ENCODE data around the gene NRF1. TPM values are rescaled to one million over a fixed set of nuclear protein-coding genes. Genes with fewer than 3 reads are reported as not detected.

Gene NRF1
- total and polyA plus RNA-seq, 2 of the 8 experiments (the other 6 are each of a cell fraction or from before 2014, with no cell fraction given): 18.2 to 21.4 TPM

DNA sequence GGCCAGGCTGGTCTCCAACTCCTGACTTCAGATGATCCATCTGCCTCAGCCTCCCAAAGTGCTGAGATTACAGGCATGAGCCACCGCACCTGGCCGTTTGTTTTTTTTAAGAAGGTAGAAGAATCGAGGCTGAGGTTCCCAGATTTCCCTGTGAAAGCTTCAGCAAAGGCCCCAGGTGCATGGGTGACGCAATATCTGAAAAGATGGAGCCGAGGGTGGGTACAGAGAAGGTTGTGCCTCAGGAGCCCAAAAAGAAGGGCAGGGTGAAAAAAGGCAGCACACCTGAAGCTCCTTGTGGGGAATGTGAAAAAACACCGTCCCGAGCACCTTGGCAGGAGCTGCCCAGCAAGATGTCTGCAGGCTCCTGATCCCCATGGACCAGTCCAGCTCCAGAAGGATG, 35.8 kb upstream of the NRF1 start:
- Histone ChIP-seq H4K5ac (ENCODE audit: insufficient read length, low read depth, low read length) (no peak overlapping the region), H4K91ac (replicated peaks; ENCODE audit: insufficient read length, low read length) (no peak overlapping the region), H3K9ac (replicated peaks in 1 of 4; ENCODE audit: extremely low read depth in 1 of 4, low read depth in 3 of 4, low read length in 3 of 4) (no peak overlapping the region), H2BK12ac (ENCODE audit: low read depth, low read length) (no peak overlapping the region), H4K20me1 (replicated peaks in 1 of 2; ENCODE audit: control insufficient read depth in 1 of 2, insufficient read depth in 2 of 2, low read length in 2 of 2) (no peaks in the 10 kb centered on the region), H3K14ac (ENCODE audit: insufficient read length) (no peak overlapping the region), H2AK5ac (ENCODE audit: low read depth, low read length) (no peak overlapping the region), H3K4me2 (ENCODE audit: insufficient read depth in 1 of 2, low read depth in 2 of 2, low read length in 2 of 2) (no peak overlapping the region), H3K18ac (ENCODE audit: extremely low read depth, low read length) (no peak overlapping the region), H2AFZ (ENCODE audit: low read length) (no peak overlapping the region), H3K56ac (replicated peaks; ENCODE audit: insufficient read length, low read depth, low read length) (no peak overlapping the region), H3K4me3 (ENCODE audit: extremely low read depth in 1 of 4, insufficient read depth in 2 of 4, low read depth in 3 of 4, low read length in 4 of 4) (no peak overlapping the region), H3K36me3 (ENCODE audit: control insufficient read depth in 2 of 4, insufficient read depth in 4 of 4, low read length in 3 of 4) (no peaks in the 10 kb centered on the region), H3K23me2 (ENCODE audit: low read depth, low read length) (no peaks in the 10 kb centered on the region), H2BK15ac (ENCODE audit: low read length) (no peak overlapping the region), H3K79me1 (ENCODE audit: low read depth, low read length) (no peaks in the 10 kb centered on the region), H3K23ac (ENCODE audit: insufficient read length) (no peak overlapping the region), H3K4ac (replicated peaks; ENCODE audit: insufficient read length, low read depth, low read length) (no peak overlapping the region), H3K27me3 (replicated peaks in 1 of 4; ENCODE audit: control insufficient read depth in 3 of 4, extremely low read depth in 1 of 4, insufficient read depth in 3 of 4, low read length in 3 of 4) (no peaks in the 10 kb centered on the region), H2BK120ac (replicated peaks; ENCODE audit: low read depth, low read length) (no peak overlapping the region), H3K4me1 (replicated peaks in 1 of 4; ENCODE audit: control insufficient read depth in 3 of 4, insufficient read depth in 4 of 4, low read length in 3 of 4) (no peaks in the 10 kb centered on the region), H2BK20ac (ENCODE audit: low read length) (no peak overlapping the region), H2BK5ac (ENCODE audit: low read depth, low read length) (no peak overlapping the region), H3K79me2 (ENCODE audit: control insufficient read depth in 1 of 2, insufficient read depth in 2 of 2, low read length in 2 of 2) (no peaks in the 10 kb centered on the region), H4K8ac (ENCODE audit: extremely low read depth, insufficient read depth, low read length) (no peak overlapping the region), H3K27ac (ENCODE audit: low read depth, low read length) (no peak overlapping the region), H3K9me3 (ENCODE audit: insufficient read depth in 2 of 2, low read depth in 1 of 2, low read length in 1 of 2) (peaks cover 3 to 11% of the 10 kb centered on the region in 2 experiments; a peak in 1 of 4 replicates)
- POLR2A ChIA-PET (ENCODE audit: partially characterized antibody): interaction anchor here (0.5 kb wide), 1 partner anchor 14 kb away, joined by 3 read pairs; no protein-coding TSS in a partner anchor
- 94% methylated on average over 7 of the region's 7 CpGs; no CpG with 5 or more reads in 1 of the 2 experiments for WGBS, 2 experiments (ENCODE audit: extremely low coverage in 1 of 2, insufficient coverage in 1 of 2, insufficient read length in 1 of 2, insufficient replicate concordance in 2 of 2, low coverage in 1 of 2, low lambda C conversion rate in 2 of 2, missing lambda C conversion rate in 1 of 2)
- FAIRE-seq (no peak), DNase-seq (ENCODE audit: low read depth in 1 of 2, low spot score in 2 of 2) (no peak)
- no peak for TF ChIP-seq SIX5 (IDR thresholded peaks at IDR 0.05; ENCODE audit: low read depth, low read length)
- TF ChIP-seq CEBPB (IDR thresholded peaks at IDR 0.05; ENCODE audit: low read depth, low read length): peak; percentile 58; the same call in 1 of the 2 replicates
- TF ChIP-seq NANOG (IDR thresholded peaks at IDR 0.05; ENCODE audit: insufficient read depth, low read depth, low read length, poor library complexity, severe bottlenecking): no peak
- no peak for TF ChIP-seq CHD1 (IDR thresholded peaks at IDR 0.05; ENCODE audit: low read depth, low read length)
- no peak for TF ChIP-seq RFX5 (IDR thresholded peaks at IDR 0.05; ENCODE audit: borderline replicate concordance, low read depth, low read length)
- no peak for TF ChIP-seq CREB1 (IDR thresholded peaks at IDR 0.05)
- TF ChIP-seq SUZ12 (IDR thresholded peaks at IDR 0.05; ENCODE audit: low read length): no peak
- no peak for TF ChIP-seq KDM5A (IDR thresholded peaks at IDR 0.05; ENCODE audit: low read length)
- CTCF ChIA-PET (ENCODE audit: partially characterized antibody): no interaction called here
